K562 (cell line): ENCODE data around the gene KCNK6. TPM values are rescaled to one million over a fixed set of nuclear protein-coding genes. Genes with fewer than 3 reads are reported as not detected.
A peak's percentile ranks its signal among the peaks of the same experiment; 100 is the strongest.

Experiments
- BCOR ChIP-seq: fragments of 450-650 bp; IDR thresholded peaks from 2 replicates; pipeline ENCODE4 v1.6.1; 2016
- CEBPG ChIP-seq, 3 experiments: fragments of 200-800 bp in 1 of 3; sonication (Bioruptor generic) in 1 of 3; sonication (generic) in 1 of 3; formaldehyde crosslinking in 1 of 3; IDR thresholded peaks in 2 of 3; conservative IDR thresholded peaks in 1 of 3; 2 replicates each; pipeline versions ENCODE4 v1.6.1 to v1.8.0; 2016 to 2022; ENCODE audit warnings: missing compliant biosample characterization in 2 of 3, missing genetic modification characterization in 2 of 3, mild to moderate bottlenecking in 1 of 3, missing genetic modification reagents in 1 of 3
- CREM ChIP-seq: IDR thresholded peaks from 2 replicates; pipeline ENCODE4 v1.6.1; 2014; ENCODE audit warnings: antibody characterized with exemption, low read depth
- DLX4 ChIP-seq: fragments of 250-450 bp; sonication (Bioruptor Pico); IDR thresholded peaks from 2 replicates; pipeline ENCODE4 v1.6.1; 2021; ENCODE audit warnings: mild to moderate bottlenecking
- ETS1 ChIP-seq: conservative IDR thresholded peaks from 2 replicates; pipeline ENCODE4 v1.6.1; 2011; ENCODE audit warnings: low read depth, mild to moderate bottlenecking, low read length; ENCODE audit not compliant: control insufficient read depth
- HEY1 ChIP-seq: fragments of 250-450 bp; sonication (Bioruptor Pico); IDR thresholded peaks from 2 replicates; pipeline ENCODE4 v1.5.0; 2020; ENCODE audit warnings: mild to moderate bottlenecking, moderate library complexity, borderline replicate concordance
- HSF4 ChIP-seq: fragments of 250-450 bp; sonication (Bioruptor Pico); IDR thresholded peaks from 2 replicates; pipeline ENCODE4 v2.1.2; 2022; ENCODE audit warnings: mild to moderate bottlenecking, moderate library complexity, borderline replicate concordance
- MBD2 ChIP-seq: sonication (generic); IDR thresholded peaks from 2 replicates; pipeline ENCODE4 v1.6.1; 2016; ENCODE audit warnings: low read depth, borderline replicate concordance
- MTA1 ChIP-seq: fragments of 450-650 bp; IDR thresholded peaks from 2 replicates; pipeline ENCODE4 v1.6.1; 2017; ENCODE audit warnings: borderline replicate concordance
- MTA3 ChIP-seq: fragments of 450-650 bp; formaldehyde crosslinking; IDR thresholded peaks from 2 replicates; pipeline ENCODE4 v1.6.1; 2017; ENCODE audit warnings: mild to moderate bottlenecking, borderline replicate concordance
- MTF1 ChIP-seq: fragments of 250-450 bp; sonication (Bioruptor Pico); IDR thresholded peaks from 2 replicates; pipeline ENCODE4 v1.9.0; 2021; ENCODE audit warnings: moderate library complexity, mild to moderate bottlenecking, inconsistent platforms, borderline replicate concordance
- NFRKB ChIP-seq: fragments of 450-650 bp; IDR thresholded peaks from 2 replicates; pipeline ENCODE4 v1.6.1; 2016; ENCODE audit warnings: low read depth
- PCBP1 ChIP-seq: fragments of 200-400 bp; formaldehyde crosslinking; IDR thresholded peaks from 2 replicates; pipeline ENCODE4 v1.6.1; 2018; ENCODE audit warnings: mild to moderate bottlenecking, low read depth, low read length; ENCODE audit not compliant: poor library complexity, severe bottlenecking
- PRPF4 ChIP-seq: fragments of 200-400 bp; formaldehyde crosslinking; IDR thresholded peaks from one replicate; pipeline ENCODE4 v1.6.1; 2017; ENCODE audit warnings: low read length, low read depth, mild to moderate bottlenecking; ENCODE audit not compliant: insufficient read depth, poor library complexity, severe bottlenecking
- PYGO2 ChIP-seq: fragments of 450-650 bp; IDR thresholded peaks from 2 replicates; pipeline ENCODE4 v1.6.1; 2016; ENCODE audit warnings: mild to moderate bottlenecking, missing genetic modification characterization, moderate library complexity, missing compliant biosample characterization
- RBFOX2 ChIP-seq: fragments of 200-400 bp; formaldehyde crosslinking; IDR thresholded peaks from 2 replicates; pipeline ENCODE4 v1.6.1; 2017; ENCODE audit warnings: low read depth, mild to moderate bottlenecking, low read length, moderate library complexity
- RFX5 ChIP-seq: IDR thresholded peaks from 2 replicates; pipeline ENCODE4 v1.6.1; 2011; ENCODE audit warnings: low read depth, mild to moderate bottlenecking, improper control_type of control experiment, low read length
- SIRT6 ChIP-seq: IDR thresholded peaks from one replicate; pipeline ENCODE4 v1.6.1; 2012; ENCODE audit warnings: low read depth, mild to moderate bottlenecking, control low read depth, inconsistent platforms, low read length, moderate library complexity
- TAF7 ChIP-seq: fragments of 450-650 bp; IDR thresholded peaks from 2 replicates; pipeline ENCODE4 v1.6.1; 2016; ENCODE audit warnings: missing genetic modification characterization, missing compliant biosample characterization
- TAL1 ChIP-seq: fragments of 450-650 bp; IDR thresholded peaks from 2 replicates; pipeline ENCODE4 v1.6.1; 2016; ENCODE audit warnings: mild to moderate bottlenecking
- TARDBP ChIP-seq: fragments of 450-650 bp; IDR thresholded peaks from 2 replicates; pipeline ENCODE4 v1.6.1; 2016
- TBP ChIP-seq: optimal IDR thresholded peaks from 2 replicates; pipeline ENCODE3; 2011; ENCODE audit warnings: low read depth, low read length, improper control_type of control experiment
- WHSC1 ChIP-seq: IDR thresholded peaks from one replicate; pipeline ENCODE4 v1.6.1; 2012; ENCODE audit warnings: low read length, control low read depth, inconsistent platforms
- ZKSCAN1 ChIP-seq: fragments of 150-350 bp; IDR thresholded peaks from 2 replicates; pipeline ENCODE4 v1.6.1; 2016; ENCODE audit warnings: low read depth, low read length
- ZNF12 ChIP-seq: sonication (generic); formaldehyde crosslinking; IDR thresholded peaks from 2 replicates; pipeline ENCODE4 v1.4.0; 2020; ENCODE audit warnings: mild to moderate bottlenecking, missing genetic modification reagents
- ZNF133 ChIP-seq: fragments of 250-450 bp; sonication (Bioruptor Pico); IDR thresholded peaks from 2 replicates; pipeline ENCODE4 v1.4.0; 2020; ENCODE audit warnings: mild to moderate bottlenecking
- ZNF436 ChIP-seq: fragments of 250-450, 450-650 bp; sonication (Bioruptor Pico); formaldehyde crosslinking; IDR thresholded peaks from 2 replicates; pipeline ENCODE4 v1.7.0; 2020; ENCODE audit warnings: mild to moderate bottlenecking
- ZNF57 ChIP-seq: fragments of 450-650 bp; formaldehyde crosslinking; IDR thresholded peaks from 2 replicates; pipeline ENCODE4 v1.4.0; 2020; ENCODE audit warnings: mild to moderate bottlenecking, moderate library complexity
- polyA plus RNA-seq, 8 experiments: library from polyadenylated mRNA; depleted of rRNA in 4 of 8; stranded (reverse) in 5 of 8; unstranded in 3 of 8; fragments of >200 nt; fragmentation: Nextera tagmentation in 2 of 8; fragmentation: Illumina TruSeq in 1 of 8; extraction: Ambion mirVana in 2 of 8; extraction: Trizol in 1 of 8; gene quantifications; 2 replicates each; pipeline versions ENCODE4 v1.2.1 to v1.2.3, GENCODE V29; 2011 to 2014; ENCODE audit warnings: inconsistent platforms in 1 of 8, missing spikeins in 1 of 8
- total RNA-seq, 7 experiments: library from RNA; depleted of rRNA in 6 of 7; stranded (reverse); fragments of >200 nt in 6 of 7; fragmentation: Illumina TruSeq in 2 of 7; extraction: Trizol in 2 of 7; gene quantifications; 2 replicates each; pipeline versions ENCODE4 v1.2.1 to v1.2.3, GENCODE V29; 2011 to 2021; ENCODE audit warnings: low replicate concordance in 1 of 7

Gene KCNK6
- total and polyA plus RNA-seq, 9 of the 15 experiments (the other 6 are each of a cell fraction or from before 2014, with no cell fraction given), result 0.05 to 0.42 (median 0.15) TPM

DNA sequence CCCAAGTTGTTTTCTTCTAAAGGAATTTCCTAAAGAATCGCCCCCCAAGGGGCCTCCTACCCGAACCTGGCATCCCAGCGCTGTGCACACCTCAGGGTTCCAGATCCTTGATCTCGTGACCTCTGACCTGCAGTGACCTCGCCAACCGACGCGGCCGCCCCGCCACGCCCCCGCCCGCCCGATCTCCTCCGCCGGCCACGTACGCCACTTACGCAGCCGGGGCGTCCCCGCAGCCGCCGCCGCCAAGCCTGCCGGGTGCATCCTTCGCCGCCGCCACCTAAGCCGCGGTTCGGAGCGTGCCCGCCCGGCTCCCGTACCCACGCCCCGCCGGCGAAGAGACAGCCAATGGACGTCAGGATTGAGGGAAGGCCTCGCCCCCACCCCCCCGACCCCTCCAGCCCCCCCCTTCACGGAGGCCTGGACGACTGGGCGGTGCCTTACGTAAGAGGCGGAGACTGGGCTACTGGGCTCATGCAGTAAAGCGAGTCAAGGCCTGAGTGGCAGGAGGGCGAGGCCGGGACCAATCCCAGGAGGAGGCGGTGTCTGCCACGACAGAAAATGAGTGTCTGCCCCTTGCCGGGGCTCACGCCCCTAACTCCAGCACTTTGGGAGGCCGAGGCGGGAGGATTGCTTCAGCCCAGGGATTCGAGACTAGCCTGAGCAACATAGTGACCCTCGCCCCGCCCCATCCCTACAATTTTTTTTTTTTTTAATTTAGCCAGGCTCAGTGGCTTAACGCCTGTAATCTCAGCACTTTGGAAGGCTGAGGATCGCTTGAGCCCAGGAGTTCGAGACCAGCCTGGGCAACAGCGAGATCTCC lies 3.8 kb upstream of the KCNK6 start, which contains the start of gene YIF1B (continued):
- TF ChIP-seq MTF1, result no peak
- TF ChIP-seq NFRKB, result no peak
- peak; percentile 62 for TF ChIP-seq CEBPG (CRISPR knock-in tag; IDR thresholded peaks at IDR 0.05)
- peak; percentile 66 to 82 for TF ChIP-seq CEBPG (tag; conservative IDR thresholded peaks at IDR 0.05 in 1 of 2, IDR thresholded peaks at IDR 0.05 in 1 of 2)
- peak; percentile 41; the same call in 1 of the 2 replicates for TF ChIP-seq ZKSCAN1
- no peak for TF ChIP-seq PCBP1
- no peak for TF ChIP-seq ZNF12 (CRISPR knock-in tag)
- no peak for TF ChIP-seq HEY1 (CRISPR knock-in tag)
- no peak for TF ChIP-seq TARDBP
- TF ChIP-seq MBD2, result peak; percentile 62; the same call in 1 of the 2 replicates
- TF ChIP-seq ZNF436 (CRISPR knock-in tag), result no peak
- TF ChIP-seq HSF4 (CRISPR knock-in tag), result no peak
- peak; percentile 85; the same call in 1 of the 2 replicates for TF ChIP-seq MTA3
- no peak for TF ChIP-seq TBP
- no peak for TF ChIP-seq PRPF4
- TF ChIP-seq CREM, result peak; percentile 85
- no peak for TF ChIP-seq TAF7
- peak; percentile 73 for TF ChIP-seq RBFOX2
- TF ChIP-seq WHSC1, result no peak
- TF ChIP-seq RFX5, result no peak
- no peak for TF ChIP-seq SIRT6
- TF ChIP-seq ZNF57 (CRISPR knock-in tag), result no peak
- no peak for TF ChIP-seq DLX4 (CRISPR knock-in tag)
- no peak; the same call in 1 of the 2 replicates for TF ChIP-seq BCOR
- no peak for TF ChIP-seq MTA1
- no peak for TF ChIP-seq ZNF133
- TF ChIP-seq TAL1, result no peak
- TF ChIP-seq ETS1, result no peak
- TF ChIP-seq PYGO2 (tag), result no peak
